Astrocyte of the cerebellum (primary cell): ENCODE data around the gene STX10.

Source experiments
- DNase-seq: peaks from one replicate; pipeline ENCODE4 v3.0.0-alpha.2; 2011; ENCODE audit warnings: low read depth
- H3K4me3 ChIP-seq: 2 replicates; pipeline ENCODE4 v1.5.1; 2011; ENCODE audit warnings: mild to moderate bottlenecking, low read depth, low read length, moderate library complexity
- in situ Hi-C: cut with HindIII; loops from 2 replicates; pipeline ENCODE4 v1.10.0; 2017; ENCODE audit warnings: low sequenced_read_pairs
- TF ChIP-seq, protein P1 (sequence below): IDR thresholded peaks from 2 replicates; pipeline ENCODE4 v1.5.1; 2012; ENCODE audit warnings: low read length, low read depth, moderate library complexity, mild to moderate bottlenecking; ENCODE audit errors: missing control alignments

STX10 gene

GRCh38 chr19:13128583-13128982 is 21.6 kb downstream of the STX10 start:
- DNase-seq: no peak
- in situ Hi-C loops: no loop called here

DNA sequence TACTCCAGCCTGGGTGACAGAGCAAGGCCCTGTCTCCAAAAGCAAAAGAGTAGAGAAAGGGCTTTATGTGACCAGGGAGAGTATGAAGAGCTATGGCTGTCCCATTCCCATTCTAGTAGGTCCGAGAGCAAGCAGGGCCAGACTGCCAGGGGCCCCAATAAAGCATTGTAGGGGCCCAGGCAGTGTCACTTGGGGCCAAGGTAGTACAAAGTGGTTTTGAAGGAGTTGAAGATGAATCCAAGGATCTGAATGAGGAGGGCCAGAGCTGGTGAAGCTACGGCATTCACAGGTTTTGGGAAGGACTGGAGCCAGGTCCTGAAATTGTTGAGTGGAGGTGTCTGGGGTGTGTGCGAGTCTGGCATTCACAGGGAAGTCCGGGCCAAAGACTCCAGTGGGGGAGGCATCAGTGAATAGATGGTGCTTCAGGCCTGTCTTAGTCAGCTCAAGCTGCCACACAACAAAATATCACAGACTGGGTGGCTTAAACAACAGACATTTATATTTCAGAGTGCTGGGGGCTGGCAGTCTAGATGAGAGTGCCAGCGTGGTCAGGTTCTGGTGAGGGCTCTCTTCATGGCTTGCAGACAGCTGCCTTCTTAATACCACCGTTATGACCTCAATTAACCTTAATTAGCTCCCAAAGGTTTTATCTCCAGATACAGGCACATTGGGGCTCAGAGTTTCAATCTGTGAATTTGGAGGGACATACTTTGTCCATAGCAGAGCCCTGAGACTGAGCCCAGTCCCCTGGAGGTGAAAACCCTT is 22.2 kb downstream of the STX10 start:
- in situ Hi-C loops: no loop called here
- TF ChIP-seq, protein P1, sequence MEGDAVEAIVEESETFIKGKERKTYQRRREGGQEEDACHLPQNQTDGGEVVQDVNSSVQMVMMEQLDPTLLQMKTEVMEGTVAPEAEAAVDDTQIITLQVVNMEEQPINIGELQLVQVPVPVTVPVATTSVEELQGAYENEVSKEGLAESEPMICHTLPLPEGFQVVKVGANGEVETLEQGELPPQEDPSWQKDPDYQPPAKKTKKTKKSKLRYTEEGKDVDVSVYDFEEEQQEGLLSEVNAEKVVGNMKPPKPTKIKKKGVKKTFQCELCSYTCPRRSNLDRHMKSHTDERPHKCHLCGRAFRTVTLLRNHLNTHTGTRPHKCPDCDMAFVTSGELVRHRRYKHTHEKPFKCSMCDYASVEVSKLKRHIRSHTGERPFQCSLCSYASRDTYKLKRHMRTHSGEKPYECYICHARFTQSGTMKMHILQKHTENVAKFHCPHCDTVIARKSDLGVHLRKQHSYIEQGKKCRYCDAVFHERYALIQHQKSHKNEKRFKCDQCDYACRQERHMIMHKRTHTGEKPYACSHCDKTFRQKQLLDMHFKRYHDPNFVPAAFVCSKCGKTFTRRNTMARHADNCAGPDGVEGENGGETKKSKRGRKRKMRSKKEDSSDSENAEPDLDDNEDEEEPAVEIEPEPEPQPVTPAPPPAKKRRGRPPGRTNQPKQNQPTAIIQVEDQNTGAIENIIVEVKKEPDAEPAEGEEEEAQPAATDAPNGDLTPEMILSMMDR: no peak
- no peak overlapping the region for H3K4me3 ChIP-seq
- DNase-seq: no peak

More at GRCh38 chr19:13128583-13128982, 21.6 kb downstream of the STX10 start:
- H3K4me3 ChIP-seq: no peak overlapping the region
- TF ChIP-seq, protein P1: no peak

- in situ Hi-C loops: no loop called here
- TF ChIP-seq, protein P1: no peak
- DNase-seq: no peak
- H3K4me3 ChIP-seq: no peak overlapping the region
Measured at GRCh38 chr19:13127051-13127450, 23.1 kb downstream of the STX10 start.

GRCh38 chr19:13122980-13123957 is 26.9 kb downstream of the STX10 start:
- H3K4me3 ChIP-seq: no peak overlapping the region
- DNase-seq: no peak
- in situ Hi-C loops: no loop called here
- TF ChIP-seq, protein P1: no peak

DNA sequence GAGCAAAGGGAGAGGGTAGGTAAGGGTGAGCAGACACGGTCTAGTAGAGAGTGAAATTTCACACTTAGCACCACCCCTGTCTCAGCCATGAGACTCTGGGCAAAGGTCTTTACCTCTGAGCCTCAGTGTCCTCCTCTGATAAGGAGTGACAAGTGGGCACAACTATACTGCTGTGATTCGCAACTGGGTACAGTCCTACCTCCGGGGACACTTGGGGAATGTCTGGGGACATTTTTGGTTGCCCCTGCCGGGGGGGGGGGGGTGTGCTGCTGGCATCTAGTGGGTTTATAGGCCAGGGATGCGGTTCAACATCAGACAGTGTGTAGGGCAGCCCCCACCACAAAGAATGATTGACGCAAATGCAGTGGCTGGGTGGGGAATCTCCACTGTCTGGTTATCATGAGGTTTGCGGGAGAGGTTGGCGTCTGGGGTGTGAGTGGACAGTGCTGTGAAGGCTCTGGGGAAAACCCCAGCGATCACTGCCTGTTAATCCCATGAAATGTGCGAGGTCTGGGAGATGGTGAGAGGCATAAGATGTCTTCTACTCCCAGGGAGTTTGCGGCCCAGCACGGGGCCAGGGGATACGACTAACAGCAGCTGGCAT is 27.8 kb downstream of the STX10 start:
- in situ Hi-C loops: no loop called here
- no peak overlapping the region for H3K4me3 ChIP-seq
- no peak for DNase-seq
- TF ChIP-seq, protein P1: no peak

GRCh38 chr19:13121551-13122274 is 28.5 kb downstream of the STX10 start:
- no peak overlapping the region for H3K4me3 ChIP-seq
- DNase-seq: no peak
- TF ChIP-seq, protein P1: no peak
- in situ Hi-C loops: no loop called here
